Measurements from ENCODE around the gene AFDN. TPM values are rescaled to one million over a fixed set of nuclear protein-coding genes. Genes with fewer than 3 reads are reported as not detected.
A peak's percentile ranks its signal among the peaks of the same experiment; 100 is the strongest.

AFDN gene
- total and polyA plus RNA-seq, 2 donors (not counting 1 experiment from before 2014, with no cell fraction given), result 21.0 to 57.1 TPM

GRCh38 chr6:167786853-167787675, 39.6 kb upstream of the AFDN start:
- TF ChIP-seq CTCF (conservative IDR thresholded peaks at IDR 0.05 in 1 of 2, IDR thresholded peaks at IDR 0.05 in 1 of 2; ENCODE audit: low read depth in 1 of 2, low read length in 2 of 2) (no peak), EZH2 (IDR thresholded peaks at IDR 0.05; ENCODE audit: low read length, missing control alignments) (no peak)
- H4K20me1 ChIP-seq (ENCODE audit: control insufficient read depth, extremely low read depth, insufficient read depth, low read length), result no peaks in the 10 kb centered on the region

GRCh38 chr6:167787896-167788562, 38.7 kb upstream of the AFDN start:
- no peak overlapping the region for H3K27ac ChIP-seq (ENCODE audit: insufficient read depth, low read length)
- H3K4me1 ChIP-seq (ENCODE audit: control insufficient read depth, extremely low read depth, insufficient read depth, low read length), result no peaks in the 10 kb centered on the region
- H4K20me1 ChIP-seq (ENCODE audit: control insufficient read depth, extremely low read depth, insufficient read depth, low read length), result no peaks in the 10 kb centered on the region
- no peak overlapping the region for H3K4me2 ChIP-seq (ENCODE audit: extremely low read depth, insufficient read depth, low read length)
- no peaks in the 10 kb centered on the region for H3K9me3 ChIP-seq (ENCODE audit: control insufficient read depth, insufficient read depth, low read depth, low read length)
- H3K79me2 ChIP-seq (ENCODE audit: control insufficient read depth, insufficient read depth, low read length), result no peaks in the 10 kb centered on the region
- H3K36me3 ChIP-seq (ENCODE audit: control insufficient read depth, insufficient read depth, low read length), result no peaks in the 10 kb centered on the region
- no peak overlapping the region for H3K4me3 ChIP-seq (replicated peaks in 1 of 4; ENCODE audit: control extremely low read depth in 1 of 4, insufficient read depth in 1 of 4, low read depth in 3 of 4, low read length in 4 of 4)
- H3K27me3 ChIP-seq (ENCODE audit: control insufficient read depth, insufficient read depth, low read length), result no peaks in the 10 kb centered on the region
- no peak overlapping the region for H2AFZ ChIP-seq (ENCODE audit: low read length)
- TF ChIP-seq CTCF (conservative IDR thresholded peaks at IDR 0.05 in 1 of 2, IDR thresholded peaks at IDR 0.05 in 1 of 2; ENCODE audit: low read depth in 1 of 2, low read length in 2 of 2), result no peak
- no peak for TF ChIP-seq EZH2 (IDR thresholded peaks at IDR 0.05; ENCODE audit: low read length, missing control alignments)
- H3K9ac ChIP-seq (ENCODE audit: insufficient read depth, low read length), result no peak overlapping the region
- peak in 1 of 2 donors; percentile 3 for DNase-seq (ENCODE audit: low read depth in 2 of 2)

More at GRCh38 chr6:167786853-167787675, 39.6 kb upstream of the AFDN start:
- H3K27ac ChIP-seq (ENCODE audit: insufficient read depth, low read length), result no peak overlapping the region
- no peaks in the 10 kb centered on the region for H3K27me3 ChIP-seq (ENCODE audit: control insufficient read depth, insufficient read depth, low read length)
- no peak overlapping the region for H3K9ac ChIP-seq (ENCODE audit: insufficient read depth, low read length)
- no peak for DNase-seq (ENCODE audit: low read depth in 2 of 2)
- no peaks in the 10 kb centered on the region for H3K36me3 ChIP-seq (ENCODE audit: control insufficient read depth, insufficient read depth, low read length)
- H3K9me3 ChIP-seq (ENCODE audit: control insufficient read depth, insufficient read depth, low read depth, low read length), result no peaks in the 10 kb centered on the region
- H3K4me2 ChIP-seq (ENCODE audit: extremely low read depth, insufficient read depth, low read length), result no peak overlapping the region
- H2AFZ ChIP-seq (ENCODE audit: low read length), result no peak overlapping the region
- H3K79me2 ChIP-seq (ENCODE audit: control insufficient read depth, insufficient read depth, low read length), result no peaks in the 10 kb centered on the region
- no peaks in the 10 kb centered on the region for H3K4me1 ChIP-seq (ENCODE audit: control insufficient read depth, extremely low read depth, insufficient read depth, low read length)
- no peak overlapping the region for H3K4me3 ChIP-seq (replicated peaks in 1 of 4; ENCODE audit: control extremely low read depth in 1 of 4, insufficient read depth in 1 of 4, low read depth in 3 of 4, low read length in 4 of 4)

GRCh38 chr6:167788563-167788903, 38.2 kb upstream of the AFDN start:
- Histone ChIP-seq H3K36me3 (ENCODE audit: control insufficient read depth, insufficient read depth, low read length) (no peaks in the 10 kb centered on the region), H3K9ac (ENCODE audit: insufficient read depth, low read length) (no peak overlapping the region), H3K9me3 (ENCODE audit: control insufficient read depth, insufficient read depth, low read depth, low read length) (no peaks in the 10 kb centered on the region), H3K79me2 (ENCODE audit: control insufficient read depth, insufficient read depth, low read length) (no peaks in the 10 kb centered on the region), H3K4me3 (replicated peaks in 1 of 4; ENCODE audit: control extremely low read depth in 1 of 4, insufficient read depth in 1 of 4, low read depth in 3 of 4, low read length in 4 of 4) (no peak overlapping the region), H3K4me1 (ENCODE audit: control insufficient read depth, extremely low read depth, insufficient read depth, low read length) (no peaks in the 10 kb centered on the region), H3K27ac (ENCODE audit: insufficient read depth, low read length) (no peak overlapping the region), H3K4me2 (ENCODE audit: extremely low read depth, insufficient read depth, low read length) (no peak overlapping the region), H3K27me3 (ENCODE audit: control insufficient read depth, insufficient read depth, low read length) (no peaks in the 10 kb centered on the region), H2AFZ (ENCODE audit: low read length) (no peak overlapping the region), H4K20me1 (ENCODE audit: control insufficient read depth, extremely low read depth, insufficient read depth, low read length) (no peaks in the 10 kb centered on the region)
- DNase-seq (ENCODE audit: low read depth in 2 of 2), result no peak
- TF ChIP-seq CTCF (conservative IDR thresholded peaks at IDR 0.05 in 1 of 2, IDR thresholded peaks at IDR 0.05 in 1 of 2; ENCODE audit: low read depth in 1 of 2, low read length in 2 of 2) (no peak), EZH2 (IDR thresholded peaks at IDR 0.05; ENCODE audit: low read length, missing control alignments) (no peak)
